Lower lobe of right lung (tissue), 2 donors: Measurements from ENCODE around the gene ANKS3. TPM values are rescaled to one million over a fixed set of nuclear protein-coding genes. Genes with fewer than 3 reads are reported as not detected.
A peak's percentile ranks its signal among the peaks of the same experiment; 100 is the strongest.
"Not testable (repeated sequence)": the region's sequence is repeated elsewhere in the genome, so short reads cannot be mapped to it uniquely, and the experiment has no call there.

Source experiments
- ATAC-seq, 2 donors: fragments of 200-7000 bp; cut with Tn5 transposase; one replicate each; pipeline ENCODE4 v1.9.1; 2020 to 2022; ENCODE audit warnings: mild to moderate bottlenecking in 2 of 2, moderate library complexity in 2 of 2
- DNase-seq: peaks from one replicate; pipeline ENCODE4 v3.0.0-alpha.2; 2020
- H3K27ac ChIP-seq: fragments of 200-600 bp; one replicate; pipeline ENCODE4 v1.8.0; 2022
- H3K27me3 ChIP-seq: fragments of 200-600 bp; one replicate; pipeline ENCODE4 v1.8.0; 2022; ENCODE audit warnings: low read depth
- H3K36me3 ChIP-seq: fragments of 200-600 bp; one replicate; pipeline ENCODE4 v1.8.0; 2022; ENCODE audit warnings: mild to moderate bottlenecking
- H3K4me1 ChIP-seq: fragments of 200-600 bp; one replicate; pipeline ENCODE4 v1.8.0; 2022
- H3K4me3 ChIP-seq: fragments of 200-600 bp; one replicate; pipeline ENCODE4 v1.8.0; 2022; ENCODE audit warnings: mild to moderate bottlenecking
- H3K9me3 ChIP-seq: fragments of 200-600 bp; one replicate; pipeline ENCODE4 v1.8.0; 2022
- CTCF ChIP-seq: fragments of 200-600 bp; IDR thresholded peaks from one replicate; pipeline ENCODE4 v1.8.0; 2022; ENCODE audit warnings: antibody characterized with exemption, mild to moderate bottlenecking
- intact Hi-C: fragments of 100-400 bp; cut with DNase I; formaldehyde crosslinking; loops from one replicate; pipeline ENCODE4 v1.11.0; 2022
- total RNA-seq: library from RNA; stranded (reverse); fragmentation: NEBNext Ultra II Directional; extraction: Animal tissue kit (Norgen Biotek cat#: 25700); gene quantifications from one replicate; pipeline ENCODE4 v1.2.1, GENCODE V29; 2021
- donor health status: DM: no; HTN: yes; CAD: no; lungs with severe emphysema.

Gene ANKS3
- total RNA-seq, 1 donor from 2014 or later = 20.6 TPM

DNA sequence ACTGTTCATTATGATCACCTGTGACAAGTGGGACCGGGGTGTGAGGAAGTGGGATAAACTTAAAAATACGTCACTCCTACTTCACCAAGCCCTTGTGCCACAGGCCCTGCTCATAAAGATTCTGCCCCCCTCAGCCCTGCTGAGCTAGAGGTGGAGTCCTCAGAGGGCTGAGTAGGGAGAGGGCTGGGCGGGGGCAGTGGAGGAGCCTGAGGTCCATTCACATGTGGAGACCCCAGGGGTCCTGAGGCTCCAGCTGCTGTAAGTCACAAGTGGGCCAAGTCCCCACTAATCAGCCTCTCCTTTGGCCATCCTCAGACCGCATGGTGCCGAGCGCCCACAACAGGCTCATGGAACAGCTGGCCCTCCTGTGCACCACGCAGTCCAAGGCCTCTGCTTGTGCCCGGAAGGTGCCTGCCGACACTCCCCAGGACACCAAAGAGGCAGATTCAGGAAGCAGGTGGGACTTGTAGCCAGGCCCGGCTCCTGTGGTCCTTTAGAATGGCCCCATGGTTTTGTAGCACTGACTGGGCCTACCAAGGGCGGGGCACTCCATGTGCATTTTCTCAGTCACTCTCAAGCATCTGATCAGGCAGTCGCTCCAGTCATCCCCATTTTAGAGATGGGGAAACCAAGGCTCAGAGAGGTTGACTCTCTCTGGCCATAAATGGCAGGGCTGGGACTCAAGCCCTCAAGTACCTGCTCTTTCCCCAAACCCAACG is 10.6 kb upstream of the ANKS3 start:
- Histone ChIP-seq H3K9me3 (no peaks in the 10 kb centered on the region), H3K4me1 (peaks cover 9% of the 10 kb centered on the region), H3K36me3 (peaks cover 8% of the 10 kb centered on the region), H3K4me3 (no peak overlapping the region), H3K27ac (no peak overlapping the region), H3K27me3 (no peaks in the 10 kb centered on the region)
- ATAC-seq (no peak), DNase-seq (no peak)
- intact Hi-C loops = no loop called here
- no peak for TF ChIP-seq CTCF

GRCh38 chr16:4743226-4743878 is 9.3 kb upstream of the ANKS3 start:
- no peak overlapping the region for H3K27ac ChIP-seq
- H3K9me3 ChIP-seq = no peaks in the 10 kb centered on the region
- ATAC-seq (peak; percentile 51 to 54), DNase-seq (no peak)
- TF ChIP-seq CTCF = no peak
- intact Hi-C loops = no loop called here
- H3K27me3 ChIP-seq = no peaks in the 10 kb centered on the region
- H3K36me3 ChIP-seq = peaks cover under 1% of the 10 kb centered on the region
- H3K4me3 ChIP-seq = peak overlapping the region; percentile 21
- peaks cover 9% of the 10 kb centered on the region for H3K4me1 ChIP-seq

- H3K27me3 ChIP-seq, intact Hi-C loops, H3K4me3 ChIP-seq, H3K27ac ChIP-seq, H3K9me3 ChIP-seq, ATAC-seq, DNase-seq, H3K36me3 ChIP-seq: not testable (repeated sequence)
- peaks cover 17% of the 10 kb centered on the region for H3K4me1 ChIP-seq
These were observed 4.3 kb upstream of the ANKS3 start for GRCh38 chr16:4738370-4738769.

GRCh38 chr16:4737545-4737944 is 3.5 kb upstream of the ANKS3 start:
- Histone ChIP-seq H3K4me3 (no peak overlapping the region), H3K4me1 (peaks cover 18% of the 10 kb centered on the region), H3K27ac (no peak overlapping the region), H3K36me3 (no peaks in the 10 kb centered on the region), H3K9me3 (no peaks in the 10 kb centered on the region), H3K27me3 (no peaks in the 10 kb centered on the region)
- ATAC-seq = no peak
- no peak for TF ChIP-seq CTCF
- intact Hi-C loops = no loop called here
- no peak for DNase-seq

DNA sequence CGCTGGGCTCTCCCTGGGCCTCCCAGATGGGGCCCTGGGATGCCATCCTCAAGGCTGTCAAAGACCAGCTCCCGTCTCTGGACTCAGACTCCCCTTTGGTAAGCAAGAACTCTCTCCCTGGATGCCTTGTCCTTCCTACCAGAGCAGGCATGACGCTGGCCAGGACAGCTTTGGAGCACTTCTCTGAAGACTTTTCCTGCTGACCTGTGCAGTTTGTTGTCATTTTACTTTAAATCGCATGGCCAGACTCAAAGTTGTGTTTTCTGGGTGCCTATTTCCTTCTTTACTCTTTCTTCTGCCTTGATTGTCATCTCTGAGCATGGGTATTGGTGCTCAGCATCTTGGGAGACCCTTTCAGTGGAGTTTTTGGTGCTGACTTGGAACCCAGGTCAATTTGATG is 2.5 kb upstream of the ANKS3 start:
- peaks cover 18% of the 10 kb centered on the region for H3K4me1 ChIP-seq
- no peaks in the 10 kb centered on the region for H3K36me3 ChIP-seq
- DNase-seq = no peak
- no peak for ATAC-seq
- intact Hi-C loops = no loop called here
- no peak for TF ChIP-seq CTCF
- no peaks in the 10 kb centered on the region for H3K9me3 ChIP-seq
- no peak overlapping the region for H3K4me3 ChIP-seq
- no peaks in the 10 kb centered on the region for H3K27me3 ChIP-seq
- H3K27ac ChIP-seq = no peak overlapping the region
